ENCODE results near the gene VEZF1.

VEZF1 gene

GRCh38 chr17:57953219-57953618 lies 34.8 kb downstream of the VEZF1 start:
- no peak for DNase-seq (ENCODE audit: low read depth in 2 of 2)

- DNase-seq (ENCODE audit: low read depth in 2 of 2), result no peak
Measured at GRCh38 chr17:57949649-57950048, 38.4 kb downstream of the VEZF1 start.

- DNase-seq (ENCODE audit: low read depth in 2 of 2), result no peak
Measured at GRCh38 chr17:57948555-57949420, 39.3 kb downstream of the VEZF1 start.

- DNase-seq (ENCODE audit: low read depth in 2 of 2), result no peak
Measured at GRCh38 chr17:57948169-57948554, 39.9 kb downstream of the VEZF1 start.

GRCh38 chr17:57947369-57947768 lies 40.7 kb downstream of the VEZF1 start:
- DNase-seq (ENCODE audit: low read depth in 2 of 2), result no peak

GRCh38 chr17:57946798-57947358 lies 41.2 kb downstream of the VEZF1 start:
- no peak for DNase-seq (ENCODE audit: low read depth in 2 of 2)

- DNase-seq (ENCODE audit: low read depth in 2 of 2), result no peak
Measured at GRCh38 chr17:57945996-57946797, 41.9 kb downstream of the VEZF1 start.

- DNase-seq (ENCODE audit: low read depth in 2 of 2), result no peak
Measured at GRCh38 chr17:57944908-57945307, 43.1 kb downstream of the VEZF1 start.

GRCh38 chr17:57943645-57944044 lies 44.4 kb downstream of the VEZF1 start:
- no peak for DNase-seq (ENCODE audit: low read depth in 2 of 2)

- DNase-seq (ENCODE audit: low read depth in 2 of 2), result no peak
Measured at GRCh38 chr17:57943140-57943539, 44.9 kb downstream of the VEZF1 start.

- DNase-seq (ENCODE audit: low read depth in 2 of 2), result no peak
Measured at GRCh38 chr17:57941384-57942370, 46.4 kb downstream of the VEZF1 start.

- no peak for DNase-seq (ENCODE audit: low read depth in 2 of 2)
Measured at GRCh38 chr17:57940653-57941329, 47.3 kb downstream of the VEZF1 start.

- DNase-seq (ENCODE audit: low read depth in 2 of 2), result no peak
Measured at GRCh38 chr17:57940231-57940630, 47.8 kb downstream of the VEZF1 start.

- no peak for DNase-seq (ENCODE audit: low read depth in 2 of 2)
Measured at GRCh38 chr17:57939797-57940196, 48.3 kb downstream of the VEZF1 start.

GRCh38 chr17:57938061-57938502 lies 50.0 kb downstream of the VEZF1 start:
- DNase-seq (ENCODE audit: low read depth in 2 of 2), result no peak

- no peak for DNase-seq (ENCODE audit: low read depth in 2 of 2)
Measured at GRCh38 chr17:57937492-57937891, 50.6 kb downstream of the VEZF1 start.

- no peak for DNase-seq (ENCODE audit: low read depth in 2 of 2)
Measured at GRCh38 chr17:57935833-57936807, 51.9 kb downstream of the VEZF1 start.

GRCh38 chr17:57931488-57932137 lies 56.4 kb downstream of the VEZF1 start:
- no peak for DNase-seq (ENCODE audit: low read depth in 2 of 2)

GRCh38 chr17:57930239-57930638 lies 57.8 kb downstream of the VEZF1 start:
- DNase-seq (ENCODE audit: low read depth in 2 of 2), result no peak

Measured in stimulated activated CD4-positive, alpha-beta T cell treated with anti-CD3 and anti-CD28 coated beads, Interleukin-15, amount 100 ng/mL, for 48 hours (primary cell).